ENCODE data around the gene RAB22A.

DNA sequence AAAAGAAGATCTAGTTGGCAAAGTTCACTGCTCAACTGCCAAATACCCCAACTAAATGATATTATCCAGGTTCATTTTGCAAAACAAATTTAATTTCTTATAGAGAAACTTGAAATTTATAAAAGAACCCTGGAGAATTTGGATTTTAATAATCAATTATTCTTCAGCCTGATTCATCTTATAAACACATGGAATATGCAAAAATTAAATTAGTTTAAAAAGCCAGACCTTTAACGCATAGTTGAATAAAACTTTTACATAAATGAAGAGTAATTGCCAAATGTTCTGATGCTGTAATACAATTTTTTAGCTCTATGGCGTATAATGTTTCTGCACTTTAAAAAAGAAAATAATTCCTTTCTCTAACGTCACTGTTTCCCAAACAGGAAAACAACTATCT lies 47.9 kb upstream of the RAB22A start:
- TF ChIP-seq RARB (CRISPR knock-in tag; IDR thresholded peaks at IDR 0.05) (no peak), ZNF565 (CRISPR knock-in tag; conservative IDR thresholded peaks at IDR 0.05; ENCODE audit: low read depth) (no peak), ZFP3 (CRISPR knock-in tag; IDR thresholded peaks at IDR 0.05) (no peak)
- TF ChIP-seq, protein P1, sequence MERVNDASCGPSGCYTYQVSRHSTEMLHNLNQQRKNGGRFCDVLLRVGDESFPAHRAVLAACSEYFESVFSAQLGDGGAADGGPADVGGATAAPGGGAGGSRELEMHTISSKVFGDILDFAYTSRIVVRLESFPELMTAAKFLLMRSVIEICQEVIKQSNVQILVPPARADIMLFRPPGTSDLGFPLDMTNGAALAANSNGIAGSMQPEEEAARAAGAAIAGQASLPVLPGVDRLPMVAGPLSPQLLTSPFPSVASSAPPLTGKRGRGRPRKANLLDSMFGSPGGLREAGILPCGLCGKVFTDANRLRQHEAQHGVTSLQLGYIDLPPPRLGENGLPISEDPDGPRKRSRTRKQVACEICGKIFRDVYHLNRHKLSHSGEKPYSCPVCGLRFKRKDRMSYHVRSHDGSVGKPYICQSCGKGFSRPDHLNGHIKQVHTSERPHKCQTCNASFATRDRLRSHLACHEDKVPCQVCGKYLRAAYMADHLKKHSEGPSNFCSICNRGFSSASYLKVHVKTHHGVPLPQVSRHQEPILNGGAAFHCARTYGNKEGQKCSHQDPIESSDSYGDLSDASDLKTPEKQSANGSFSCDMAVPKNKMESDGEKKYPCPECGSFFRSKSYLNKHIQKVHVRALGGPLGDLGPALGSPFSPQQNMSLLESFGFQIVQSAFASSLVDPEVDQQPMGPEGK (CRISPR knock-in tag; IDR thresholded peaks at IDR 0.05; ENCODE audit: borderline replicate concordance): peak; percentile 68; the same call in 1 of the 2 replicates

All from SK-N-SH treated with all-trans-retinoic acid at 6 μM for 48 hours (cell line).